Nephron (organoid): ENCODE results near the gene PRPS1.

Source experiments
- H3K27ac Mint-ChIP-seq, 3 experiments: 2 replicates each; pipeline ENCODE4 v1.8.0; 2020; ENCODE audit warnings: mixed read lengths in 3 of 3, mild to moderate bottlenecking in 2 of 3, moderate library complexity in 1 of 3
- H3K27me3 Mint-ChIP-seq: 2 replicates; pipeline ENCODE4 v1.8.0; 2021; ENCODE audit warnings: low read depth, mild to moderate bottlenecking, moderate library complexity, mixed read lengths
- H3K36me3 Mint-ChIP-seq: 2 replicates; pipeline ENCODE4 v1.8.0; 2020; ENCODE audit warnings: low read depth, mixed read lengths
- H3K4me1 Mint-ChIP-seq: 2 replicates; pipeline ENCODE4 v1.8.0; 2020; ENCODE audit warnings: mixed read lengths
- H3K4me3 Mint-ChIP-seq, 3 experiments: 2 replicates each; pipeline ENCODE4 v1.8.0; 2020; ENCODE audit warnings: mild to moderate bottlenecking in 3 of 3, mixed read lengths in 3 of 3, moderate library complexity in 2 of 3
- H3K9me3 Mint-ChIP-seq: 2 replicates; pipeline ENCODE4 v1.8.0; 2020; ENCODE audit warnings: mixed read lengths
- TF ChIP-seq, protein P1 (sequence below), 3 experiments: fragments of 200-600 bp; sonication (generic); IDR thresholded peaks; one replicate each; pipeline ENCODE4 v1.5.0; 2021; ENCODE audit warnings: antibody characterized with exemption in 3 of 3; ENCODE audit not compliant: unreplicated experiment in 3 of 3

PRPS1 gene

GRCh38 chrX:107658660-107659059 is 30.4 kb downstream of the PRPS1 start:
- no peaks in the 10 kb centered on the region for H3K36me3 Mint-ChIP-seq
- no peak overlapping the region for H3K4me3 Mint-ChIP-seq
- peaks cover 16% of the 10 kb centered on the region for H3K4me1 Mint-ChIP-seq
- H3K27ac Mint-ChIP-seq, result no peak overlapping the region
- peaks cover 3% of the 10 kb centered on the region for H3K27me3 Mint-ChIP-seq
- no peaks in the 10 kb centered on the region for H3K9me3 Mint-ChIP-seq
- TF ChIP-seq, protein P1, sequence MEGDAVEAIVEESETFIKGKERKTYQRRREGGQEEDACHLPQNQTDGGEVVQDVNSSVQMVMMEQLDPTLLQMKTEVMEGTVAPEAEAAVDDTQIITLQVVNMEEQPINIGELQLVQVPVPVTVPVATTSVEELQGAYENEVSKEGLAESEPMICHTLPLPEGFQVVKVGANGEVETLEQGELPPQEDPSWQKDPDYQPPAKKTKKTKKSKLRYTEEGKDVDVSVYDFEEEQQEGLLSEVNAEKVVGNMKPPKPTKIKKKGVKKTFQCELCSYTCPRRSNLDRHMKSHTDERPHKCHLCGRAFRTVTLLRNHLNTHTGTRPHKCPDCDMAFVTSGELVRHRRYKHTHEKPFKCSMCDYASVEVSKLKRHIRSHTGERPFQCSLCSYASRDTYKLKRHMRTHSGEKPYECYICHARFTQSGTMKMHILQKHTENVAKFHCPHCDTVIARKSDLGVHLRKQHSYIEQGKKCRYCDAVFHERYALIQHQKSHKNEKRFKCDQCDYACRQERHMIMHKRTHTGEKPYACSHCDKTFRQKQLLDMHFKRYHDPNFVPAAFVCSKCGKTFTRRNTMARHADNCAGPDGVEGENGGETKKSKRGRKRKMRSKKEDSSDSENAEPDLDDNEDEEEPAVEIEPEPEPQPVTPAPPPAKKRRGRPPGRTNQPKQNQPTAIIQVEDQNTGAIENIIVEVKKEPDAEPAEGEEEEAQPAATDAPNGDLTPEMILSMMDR (IDR thresholded peaks at IDR 0.05; ENCODE audit: unreplicated experiment in 3 of 3), result no peak

- TF ChIP-seq, protein P1 (IDR thresholded peaks at IDR 0.05; ENCODE audit: unreplicated experiment in 3 of 3), result no peak
- Mint-ChIP-seq H3K4me3 (no peak overlapping the region), H3K36me3 (no peaks in the 10 kb centered on the region), H3K9me3 (no peaks in the 10 kb centered on the region), H3K27ac (no peak overlapping the region), H3K27me3 (peaks cover 3% of the 10 kb centered on the region), H3K4me1 (peaks cover 16% of the 10 kb centered on the region)
Measured at GRCh38 chrX:107659286-107659685, 31.0 kb downstream of the PRPS1 start.

- TF ChIP-seq, protein P1 (IDR thresholded peaks at IDR 0.05; ENCODE audit: unreplicated experiment in 3 of 3), result peak; percentile 64 to 70 (median 68)
- peaks cover 3% of the 10 kb centered on the region for H3K27me3 Mint-ChIP-seq
- H3K36me3 Mint-ChIP-seq, result no peaks in the 10 kb centered on the region
- H3K27ac Mint-ChIP-seq, result no peak overlapping the region
- peaks cover 16% of the 10 kb centered on the region for H3K4me1 Mint-ChIP-seq
- no peak overlapping the region for H3K4me3 Mint-ChIP-seq
- no peaks in the 10 kb centered on the region for H3K9me3 Mint-ChIP-seq
Measured at GRCh38 chrX:107659768-107660167, 31.5 kb downstream of the PRPS1 start.

- H3K4me1 Mint-ChIP-seq, result peaks cover 16% of the 10 kb centered on the region
- no peak overlapping the region for H3K4me3 Mint-ChIP-seq
- H3K36me3 Mint-ChIP-seq, result peaks cover 3% of the 10 kb centered on the region
- peak overlapping the region; percentile 12 to 57 (median 40) for H3K27ac Mint-ChIP-seq
- peaks cover 3% of the 10 kb centered on the region for H3K27me3 Mint-ChIP-seq
- TF ChIP-seq, protein P1 (IDR thresholded peaks at IDR 0.05; ENCODE audit: unreplicated experiment in 3 of 3), result no peak
- peaks cover 2% of the 10 kb centered on the region for H3K9me3 Mint-ChIP-seq
Measured at GRCh38 chrX:107662145-107662544, 33.8 kb downstream of the PRPS1 start.

DNA sequence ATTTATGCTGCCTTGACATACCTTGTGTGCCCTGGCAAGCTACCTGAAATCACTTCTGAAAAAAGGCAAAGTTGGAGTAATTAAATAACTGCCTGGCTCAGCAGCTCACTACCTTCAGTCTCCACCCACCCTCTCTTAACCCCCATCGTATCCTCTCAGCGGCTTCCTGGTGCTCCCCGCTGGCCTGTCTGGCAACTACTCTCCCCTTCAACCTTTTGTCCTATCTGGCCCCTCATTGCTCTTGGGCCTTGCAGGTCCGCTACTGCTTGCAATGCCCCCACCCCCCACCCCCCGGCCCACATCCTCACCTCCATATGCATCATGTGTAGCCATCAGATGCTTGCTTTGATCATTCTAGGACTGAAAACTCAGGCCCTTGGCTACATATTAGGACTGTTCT is 34.5 kb downstream of the PRPS1 start:
- Mint-ChIP-seq H3K9me3 (peaks cover 9% of the 10 kb centered on the region), H3K4me3 (no peak overlapping the region), H3K27ac (peak overlapping the region in 2 of 3 experiments; percentile 40 to 57), H3K36me3 (peaks cover 6% of the 10 kb centered on the region), H3K4me1 (peaks cover 16% of the 10 kb centered on the region), H3K27me3 (peaks cover 3% of the 10 kb centered on the region)
- TF ChIP-seq, protein P1 (IDR thresholded peaks at IDR 0.05; ENCODE audit: unreplicated experiment in 3 of 3), result no peak

- H3K4me1 Mint-ChIP-seq, result peaks cover 13% of the 10 kb centered on the region
- peaks cover 3% of the 10 kb centered on the region for H3K27me3 Mint-ChIP-seq
- TF ChIP-seq, protein P1 (IDR thresholded peaks at IDR 0.05; ENCODE audit: unreplicated experiment in 3 of 3), result no peak
- H3K36me3 Mint-ChIP-seq, result peaks cover 6% of the 10 kb centered on the region
- H3K9me3 Mint-ChIP-seq, result peaks cover 11% of the 10 kb centered on the region
- no peak overlapping the region for H3K27ac Mint-ChIP-seq
- H3K4me3 Mint-ChIP-seq, result no peak overlapping the region
Measured at GRCh38 chrX:107666931-107667330, 38.6 kb downstream of the PRPS1 start.
